K562 (cell line): Measurements from ENCODE around the gene CD320. TPM values are rescaled to one million over a fixed set of nuclear protein-coding genes. Genes with fewer than 3 reads are reported as not detected.
A peak's percentile ranks its signal among the peaks of the same experiment; 100 is the strongest.

ENCODE experiments used
- CHAMP1 ChIP-seq: fragments of 450-650 bp; IDR thresholded peaks from 2 replicates; pipeline ENCODE4 v1.6.1; 2016; ENCODE audit warnings: mild to moderate bottlenecking
- CHD7 ChIP-seq: fragments of 200-600 bp; sonication (generic); IDR thresholded peaks from one replicate; pipeline ENCODE4 v1.6.1; 2012; ENCODE audit warnings: mild to moderate bottlenecking, low read depth, low read length, inconsistent platforms
- ELF1 ChIP-seq: fragments of 200-800 bp; sonication (Bioruptor generic); IDR thresholded peaks from 2 replicates; pipeline ENCODE4 v1.6.1; 2016; ENCODE audit warnings: missing genetic modification characterization, missing compliant biosample characterization
- EP300 ChIP-seq: IDR thresholded peaks from 2 replicates; pipeline ENCODE4 v1.6.1; 2012; ENCODE audit warnings: low read length, improper control_type of control experiment
- HINFP ChIP-seq: fragments of 450-650 bp; conservative IDR thresholded peaks from 2 replicates; pipeline ENCODE4 v1.6.1; 2016; ENCODE audit warnings: missing genetic modification characterization, low read depth, mild to moderate bottlenecking, control low read depth, missing compliant biosample characterization
- KLF1 ChIP-seq: fragments of 450-650 bp; IDR thresholded peaks from 2 replicates; pipeline ENCODE4 v1.6.1; 2016; ENCODE audit warnings: missing genetic modification characterization, missing compliant biosample characterization
- KLF6 ChIP-seq: fragments of 250-450 bp; sonication (Bioruptor Pico); IDR thresholded peaks from 2 replicates; pipeline ENCODE4 v1.4.0; 2020; ENCODE audit warnings: mild to moderate bottlenecking, moderate library complexity, borderline replicate concordance
- TOE1 ChIP-seq, 2 experiments: fragments of 450-650 bp in 1 of 2; sonication (generic) in 1 of 2; formaldehyde crosslinking in 1 of 2; IDR thresholded peaks; 2 replicates each; pipeline versions ENCODE4 v1.7.1 to v1.8.0; 2016 to 2022; ENCODE audit warnings: borderline replicate concordance in 2 of 2, mild to moderate bottlenecking in 2 of 2, antibody characterized with exemption in 1 of 2, inconsistent platforms in 1 of 2, low read depth in 1 of 2, missing genetic modification reagents in 1 of 2, moderate library complexity in 1 of 2
- ZKSCAN1 ChIP-seq: fragments of 150-350 bp; IDR thresholded peaks from 2 replicates; pipeline ENCODE4 v1.6.1; 2016; ENCODE audit warnings: low read depth, low read length
- ZNF121 ChIP-seq: sonication (generic); formaldehyde crosslinking; conservative IDR thresholded peaks from 2 replicates; pipeline ENCODE4 v1.8.0; 2022; ENCODE audit warnings: missing genetic modification reagents
- polyA plus RNA-seq, 8 experiments: library from polyadenylated mRNA; depleted of rRNA in 4 of 8; stranded (reverse) in 5 of 8; unstranded in 3 of 8; fragments of >200 nt; fragmentation: Nextera tagmentation in 2 of 8; fragmentation: Illumina TruSeq in 1 of 8; extraction: Ambion mirVana in 2 of 8; extraction: Trizol in 1 of 8; gene quantifications; 2 replicates each; pipeline versions ENCODE4 v1.2.1 to v1.2.3, GENCODE V29; 2011 to 2014; ENCODE audit warnings: inconsistent platforms in 1 of 8, missing spikeins in 1 of 8
- total RNA-seq, 7 experiments: library from RNA; depleted of rRNA in 6 of 7; stranded (reverse); fragments of >200 nt in 6 of 7; fragmentation: Illumina TruSeq in 2 of 7; extraction: Trizol in 2 of 7; gene quantifications; 2 replicates each; pipeline versions ENCODE4 v1.2.1 to v1.2.3, GENCODE V29; 2011 to 2021; ENCODE audit warnings: low replicate concordance in 1 of 7

CD320 gene
- total and polyA plus RNA-seq, 9 of the 15 experiments (the other 6 are each of a cell fraction or from before 2014, with no cell fraction given) = 0.45 to 94.5 (median 34.4) TPM

GRCh38 chr19:8307965-8308866 lies at the start of gene CD320 (continued):
- TF ChIP-seq CHD7 (peak; percentile 99), ELF1 (tag) (no peak), ZKSCAN1 (peak; percentile 79; the same call in 1 of the 2 replicates), EP300 (no peak; the same call in 1 of the 2 replicates), HINFP (no peak), KLF1 (tag) (peak; percentile 72; the same call in 1 of the 2 replicates), TOE1 (IDR thresholded peaks at IDR 0.05; ENCODE audit: borderline replicate concordance) (peak; percentile 90), TOE1 (CRISPR knock-in tag; IDR thresholded peaks at IDR 0.05; ENCODE audit: borderline replicate concordance, low read depth) (peak; percentile 93), CHAMP1 (no peak), KLF6 (CRISPR knock-in tag) (no peak), ZNF121 (CRISPR knock-in tag) (no peak)
